Thymus (tissue), 11 donors: ENCODE measurements around the gene FNBP1L. TPM values are rescaled to one million over a fixed set of nuclear protein-coding genes. Genes with fewer than 3 reads are reported as not detected.

Experiments used
- DNase-seq, 9 donors: peaks; one replicate each; pipeline ENCODE4 v3.0.0-alpha.2; 2013; ENCODE audit warnings: low spot score in 9 of 9, low read depth in 6 of 9, missing footprints in 1 of 9
- H3K27ac ChIP-seq, 2 donors: one replicate each; pipeline ENCODE4 v1.5.1; 2013; ENCODE audit warnings: control low read depth in 1 of 2, low read depth in 1 of 2, low read length in 1 of 2, mild to moderate bottlenecking in 1 of 2, moderate library complexity in 1 of 2
- H3K27me3 ChIP-seq, 2 donors: one replicate each; pipeline ENCODE4 v1.5.1; 2013; ENCODE audit warnings: low read length in 1 of 2; ENCODE audit not compliant: control insufficient read depth in 2 of 2, insufficient read depth in 1 of 2
- H3K36me3 ChIP-seq, 2 donors: one replicate each; pipeline ENCODE4 v1.5.1; 2013; ENCODE audit warnings: low read length in 1 of 2, mild to moderate bottlenecking in 1 of 2, moderate library complexity in 1 of 2; ENCODE audit not compliant: control insufficient read depth in 2 of 2, insufficient read depth in 2 of 2
- H3K4me1 ChIP-seq, 2 donors: one replicate each; pipeline ENCODE4 v1.5.1; 2013; ENCODE audit warnings: low read length in 2 of 2; ENCODE audit not compliant: control insufficient read depth in 2 of 2, insufficient read depth in 2 of 2
- H3K4me3 ChIP-seq, 2 donors: one replicate each; pipeline ENCODE4 v1.5.1; 2013; ENCODE audit warnings: low read length in 2 of 2, control low read depth in 1 of 2, mild to moderate bottlenecking in 1 of 2
- H3K9me3 ChIP-seq, 2 donors: one replicate each; pipeline ENCODE4 v1.5.1; 2013; ENCODE audit warnings: low read length in 1 of 2, mild to moderate bottlenecking in 1 of 2; ENCODE audit not compliant: control insufficient read depth in 2 of 2, insufficient read depth in 1 of 2
- WGBS: extraction: QIAGEN DNeasy Blood & Tissue Kit; methylation state at CpG from one replicate; pipeline ENCODE4 v1.1.7; 2013; 5-methylcytosine and 5-hydroxymethylcytosine counted together
- polyA plus RNA-seq: library from polyadenylated mRNA; stranded (reverse); fragments of 200-250 nt; gene quantifications from one replicate; pipeline ENCODE4 v1.2.3, GENCODE V29; 2013
- total RNA-seq: library from RNA; stranded (reverse); fragments of 120-200 nt; gene quantifications from one replicate; pipeline ENCODE4 v1.2.4, GENCODE V29; 2013
- donor health status: healthy.

The FNBP1L gene
- total and polyA plus RNA-seq, 2 donors, result 8.9 to 13.1 TPM

- DNase-seq, result no peak
- Histone ChIP-seq H3K9me3 (no peaks in the 10 kb centered on the region), H3K4me3 (no peak overlapping the region), H3K27ac (no peak overlapping the region), H3K36me3 (no peaks in the 10 kb centered on the region), H3K27me3 (no peaks in the 10 kb centered on the region), H3K4me1 (peaks cover 0 to 3% of the 10 kb centered on the region in 2 donors)
These were observed 111.8 kb downstream of the FNBP1L start for GRCh38 chr1:93559695-93560094.

- DNase-seq, result no peak
- H3K36me3 ChIP-seq, result peaks cover 0 to 2% of the 10 kb centered on the region in 2 donors
- 94% methylated on average over 4 of the region's 4 CpGs for WGBS
- no peaks in the 10 kb centered on the region for H3K4me1 ChIP-seq
- no peaks in the 10 kb centered on the region for H3K9me3 ChIP-seq
- H3K27me3 ChIP-seq, result no peaks in the 10 kb centered on the region
- H3K27ac ChIP-seq, result no peak overlapping the region
- no peak overlapping the region for H3K4me3 ChIP-seq
These were observed 117.7 kb downstream of the FNBP1L start for GRCh38 chr1:93565496-93566206.

GRCh38 chr1:93566227-93566626, 118.3 kb downstream of the FNBP1L start:
- DNase-seq, result no peak
- H3K36me3 ChIP-seq, result peaks cover 0 to 2% of the 10 kb centered on the region in 2 donors

GRCh38 chr1:93567255-93567918, 119.5 kb downstream of the FNBP1L start:
- peaks cover 0 to 2% of the 10 kb centered on the region in 2 donors for H3K36me3 ChIP-seq
- H3K27me3 ChIP-seq, result no peaks in the 10 kb centered on the region
- peak overlapping the region in 1 of 2 donors; percentile 43 for H3K27ac ChIP-seq
- H3K4me3 ChIP-seq, result no peak overlapping the region
- no peaks in the 10 kb centered on the region for H3K9me3 ChIP-seq
- WGBS, result 96% methylated on average over 15 of the region's 15 CpGs
- no peaks in the 10 kb centered on the region for H3K4me1 ChIP-seq
- DNase-seq, result no peak

More at GRCh38 chr1:93566227-93566626, 118.3 kb downstream of the FNBP1L start:
- WGBS, result 95% methylated on average over 10 of the region's 10 CpGs
- no peak overlapping the region for H3K4me3 ChIP-seq
- H3K9me3 ChIP-seq, result no peaks in the 10 kb centered on the region
- H3K4me1 ChIP-seq, result no peaks in the 10 kb centered on the region
- H3K27ac ChIP-seq, result no peak overlapping the region
- no peaks in the 10 kb centered on the region for H3K27me3 ChIP-seq

GRCh38 chr1:93569489-93569888, 121.6 kb downstream of the FNBP1L start:
- WGBS, result over 99% methylated on average over 2 of the region's 2 CpGs
- H3K9me3 ChIP-seq, result no peaks in the 10 kb centered on the region
- H3K27me3 ChIP-seq, result no peaks in the 10 kb centered on the region
- H3K27ac ChIP-seq, result no peak overlapping the region
- H3K4me3 ChIP-seq, result no peak overlapping the region
- H3K4me1 ChIP-seq, result no peaks in the 10 kb centered on the region
- H3K36me3 ChIP-seq, result peaks cover 0 to 2% of the 10 kb centered on the region in 2 donors
- no peak for DNase-seq

GRCh38 chr1:93571623-93572310, 123.8 kb downstream of the FNBP1L start:
- Histone ChIP-seq H3K27me3 (no peaks in the 10 kb centered on the region), H3K36me3 (peaks cover 0 to 5% of the 10 kb centered on the region in 2 donors), H3K9me3 (no peaks in the 10 kb centered on the region), H3K4me1 (peaks cover 0 to 4% of the 10 kb centered on the region in 2 donors), H3K27ac (no peak overlapping the region), H3K4me3 (no peak overlapping the region)
- no peak for DNase-seq
- 98% methylated on average over 12 of the region's 12 CpGs for WGBS

GRCh38 chr1:93573940-93574469, 126.1 kb downstream of the FNBP1L start:
- no peak overlapping the region for H3K27ac ChIP-seq
- no peaks in the 10 kb centered on the region for H3K9me3 ChIP-seq
- H3K36me3 ChIP-seq, result peaks cover 0 to 5% of the 10 kb centered on the region in 2 donors
- H3K4me1 ChIP-seq, result peaks cover 0 to 4% of the 10 kb centered on the region in 2 donors
- no peak for DNase-seq
- no peak overlapping the region for H3K4me3 ChIP-seq
- WGBS, result 96% methylated on average over 1 of the region's 1 CpG
- H3K27me3 ChIP-seq, result no peaks in the 10 kb centered on the region

- Histone ChIP-seq H3K36me3 (peaks cover 0 to 5% of the 10 kb centered on the region in 2 donors), H3K4me3 (no peak overlapping the region), H3K27me3 (no peaks in the 10 kb centered on the region), H3K4me1 (peaks cover 0 to 4% of the 10 kb centered on the region in 2 donors), H3K27ac (no peak overlapping the region), H3K9me3 (no peaks in the 10 kb centered on the region)
- 97% methylated on average over 7 of the region's 7 CpGs for WGBS
- no peak for DNase-seq
These were observed 126.6 kb downstream of the FNBP1L start for GRCh38 chr1:93574511-93574910.

GRCh38 chr1:93574991-93575390, 127.1 kb downstream of the FNBP1L start:
- Histone ChIP-seq H3K4me3 (no peak overlapping the region), H3K36me3 (peaks cover 0 to 5% of the 10 kb centered on the region in 2 donors), H3K9me3 (no peaks in the 10 kb centered on the region), H3K27ac (no peak overlapping the region), H3K4me1 (peaks cover 0 to 4% of the 10 kb centered on the region in 2 donors), H3K27me3 (no peaks in the 10 kb centered on the region)
- WGBS, result 98% methylated on average over 6 of the region's 6 CpGs
- no peak for DNase-seq
